Activated CD8-positive, alpha-beta T cell treated with anti-CD3 and anti-CD28 coated beads for 36 hours (primary cell): Measurements from ENCODE around the gene TNFSF18. TPM values are rescaled to one million over a fixed set of nuclear protein-coding genes. Genes with fewer than 3 reads are reported as not detected.

Experiments
- ATAC-seq: fragments of 200-7000 bp; cut with Tn5 transposase; one replicate; pipeline ENCODE4 v1.10.0; 2021; ENCODE audit warnings: mild to moderate bottlenecking, moderate library complexity
- CTCF ChIA-PET: fragments of 350-600 bp; sonication (Branson Sonifier 250); formaldehyde crosslinking; loops from one replicate; lab custom pipeline; 2021; ENCODE audit warnings: antibody characterized with exemption; lab: Charles Lee
- POLR2A ChIA-PET: fragments of 350-600 bp; sonication (Branson Sonifier 250); formaldehyde crosslinking; loops from one replicate; lab custom pipeline; 2021; ENCODE audit warnings: antibody characterized with exemption; lab: Charles Lee
- DNase-seq: peaks from one replicate; pipeline ENCODE4 v3.0.0-alpha.2; 2020
- H3K27ac Mint-ChIP-seq: one replicate; pipeline ENCODE4 v1.8.0; 2021; ENCODE audit warnings: mild to moderate bottlenecking, mixed read lengths
- H3K27me3 Mint-ChIP-seq: one replicate; pipeline ENCODE4 v1.8.0; 2021; ENCODE audit warnings: mixed read lengths
- H3K36me3 Mint-ChIP-seq: one replicate; pipeline ENCODE4 v1.8.0; 2021; ENCODE audit warnings: low read depth, mixed read lengths
- H3K4me1 Mint-ChIP-seq: one replicate; pipeline ENCODE4 v1.8.0; 2021; ENCODE audit warnings: low read depth, mixed read lengths
- H3K4me3 Mint-ChIP-seq: one replicate; pipeline ENCODE4 v1.8.0; 2021; ENCODE audit warnings: mild to moderate bottlenecking, moderate library complexity, mixed read lengths
- H3K9me3 Mint-ChIP-seq: one replicate; pipeline ENCODE4 v1.8.0; 2021; ENCODE audit warnings: mixed read lengths
- intact Hi-C: fragments of 100-400 bp; cut with micrococcal nuclease; formaldehyde crosslinking; loops from one replicate; pipeline ENCODE4 v1.10.0; 2022
- total RNA-seq, 2 experiments: library from RNA; stranded (reverse); gene quantifications; one replicate each; pipeline ENCODE4 v1.2.3, GENCODE V29; 2021
- TF ChIP-seq, protein P1 (sequence below): fragments of 200-600 bp; IDR thresholded peaks from one replicate; pipeline ENCODE4 v1.8.0; 2022; ENCODE audit warnings: antibody characterized with exemption, mild to moderate bottlenecking

Gene TNFSF18
- total RNA-seq, 2 experiments from 2014 or later, result not detected

DNA sequence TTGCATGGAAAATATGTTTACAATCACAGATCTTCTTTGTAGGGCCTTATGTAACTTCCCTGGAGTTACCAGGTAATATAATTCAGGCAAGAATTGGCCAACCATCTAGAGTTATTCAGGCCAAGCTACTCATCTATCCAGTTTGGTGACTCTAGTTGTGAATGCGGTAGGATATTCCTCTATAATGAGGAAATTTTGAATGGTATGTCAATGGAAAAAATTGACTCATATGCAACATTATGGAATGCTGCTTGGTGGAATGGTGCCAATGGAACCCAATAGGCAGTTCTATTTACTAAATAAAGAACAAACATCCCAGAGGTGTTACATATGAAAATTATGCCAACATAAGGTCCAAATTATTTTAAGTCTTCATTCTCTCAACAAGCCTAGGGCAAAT lies 5.6 kb upstream of the TNFSF18 start:
- ATAC-seq (no peak), DNase-seq (no peak)
- H3K27ac Mint-ChIP-seq, result no peak overlapping the region
- intact Hi-C loops, result no loop called here
- TF ChIP-seq, protein P1, sequence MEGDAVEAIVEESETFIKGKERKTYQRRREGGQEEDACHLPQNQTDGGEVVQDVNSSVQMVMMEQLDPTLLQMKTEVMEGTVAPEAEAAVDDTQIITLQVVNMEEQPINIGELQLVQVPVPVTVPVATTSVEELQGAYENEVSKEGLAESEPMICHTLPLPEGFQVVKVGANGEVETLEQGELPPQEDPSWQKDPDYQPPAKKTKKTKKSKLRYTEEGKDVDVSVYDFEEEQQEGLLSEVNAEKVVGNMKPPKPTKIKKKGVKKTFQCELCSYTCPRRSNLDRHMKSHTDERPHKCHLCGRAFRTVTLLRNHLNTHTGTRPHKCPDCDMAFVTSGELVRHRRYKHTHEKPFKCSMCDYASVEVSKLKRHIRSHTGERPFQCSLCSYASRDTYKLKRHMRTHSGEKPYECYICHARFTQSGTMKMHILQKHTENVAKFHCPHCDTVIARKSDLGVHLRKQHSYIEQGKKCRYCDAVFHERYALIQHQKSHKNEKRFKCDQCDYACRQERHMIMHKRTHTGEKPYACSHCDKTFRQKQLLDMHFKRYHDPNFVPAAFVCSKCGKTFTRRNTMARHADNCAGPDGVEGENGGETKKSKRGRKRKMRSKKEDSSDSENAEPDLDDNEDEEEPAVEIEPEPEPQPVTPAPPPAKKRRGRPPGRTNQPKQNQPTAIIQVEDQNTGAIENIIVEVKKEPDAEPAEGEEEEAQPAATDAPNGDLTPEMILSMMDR, result no peak
- H3K36me3 Mint-ChIP-seq, result no peaks in the 10 kb centered on the region
- H3K4me3 Mint-ChIP-seq, result no peak overlapping the region
- no peaks in the 10 kb centered on the region for H3K9me3 Mint-ChIP-seq
- ChIA-PET POLR2A (no interaction called here), CTCF (no interaction called here)
- no peaks in the 10 kb centered on the region for H3K27me3 Mint-ChIP-seq
- peaks cover 2% of the 10 kb centered on the region for H3K4me1 Mint-ChIP-seq

DNA sequence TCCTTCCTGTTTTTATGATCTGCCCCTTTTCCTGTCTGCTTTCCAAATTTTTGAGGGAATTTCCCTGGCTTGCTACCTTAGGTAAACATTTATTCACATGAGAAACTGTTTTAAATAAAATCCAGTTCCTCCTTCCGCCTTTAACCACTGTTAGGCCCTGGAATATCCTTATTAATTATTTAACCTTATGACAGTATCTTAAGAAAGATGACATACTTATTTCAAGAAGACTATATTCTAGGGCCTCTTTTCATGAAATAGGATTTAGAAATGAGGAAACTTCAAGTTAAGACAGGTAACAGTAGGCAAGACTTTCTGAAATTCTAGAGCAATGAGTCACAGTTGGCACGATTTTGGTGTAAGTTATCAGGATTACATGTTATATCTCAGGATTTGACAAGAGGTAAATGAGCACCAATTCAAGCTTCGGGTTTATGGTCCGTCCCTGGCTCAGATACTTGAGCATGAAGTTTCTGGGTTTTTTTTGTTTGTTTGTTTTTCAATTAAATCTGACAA lies 2.0 kb upstream of the TNFSF18 start:
- no peak for ATAC-seq
- CTCF ChIA-PET, result no interaction called here
- H3K36me3 Mint-ChIP-seq, result no peaks in the 10 kb centered on the region

DNA sequence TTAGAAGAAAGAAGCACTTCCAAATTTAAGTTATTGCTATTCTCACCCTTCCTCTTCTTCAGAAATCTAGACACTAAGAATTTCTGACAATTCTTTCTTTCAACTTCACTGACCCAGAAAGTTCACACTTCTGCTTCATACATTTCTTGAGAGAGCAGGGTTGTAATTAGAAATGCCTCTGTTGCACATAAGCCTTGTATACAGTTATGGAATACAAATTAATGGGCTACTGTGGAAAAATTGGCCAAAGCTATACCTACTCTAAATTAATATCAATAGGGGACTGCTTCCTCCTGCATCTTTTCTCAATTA lies 1.5 kb downstream of the TNFSF18 start:
- H3K36me3 Mint-ChIP-seq, result no peaks in the 10 kb centered on the region
- H3K9me3 Mint-ChIP-seq, result no peaks in the 10 kb centered on the region
- ATAC-seq (no peak), DNase-seq (no peak)
- H3K27ac Mint-ChIP-seq, result no peak overlapping the region
- TF ChIP-seq, protein P1, result no peak
- no peaks in the 10 kb centered on the region for H3K27me3 Mint-ChIP-seq
- ChIA-PET POLR2A (no interaction called here), CTCF (interaction anchor here (1.5 kb wide), 1 partner anchor 304 kb away, joined by 3 read pairs; no protein-coding TSS in a partner anchor)
- intact Hi-C loops, result no loop called here
- H3K4me3 Mint-ChIP-seq, result no peak overlapping the region
- peaks cover 6% of the 10 kb centered on the region for H3K4me1 Mint-ChIP-seq

More for the DNA sequence above, 2.0 kb upstream of the TNFSF18 start:
- DNase-seq, result no peak
- peaks cover 6% of the 10 kb centered on the region for H3K4me1 Mint-ChIP-seq
- no peaks in the 10 kb centered on the region for H3K9me3 Mint-ChIP-seq
- intact Hi-C loops, result no loop called here
- no peaks in the 10 kb centered on the region for H3K27me3 Mint-ChIP-seq
- TF ChIP-seq, protein P1, result no peak
- no peak overlapping the region for H3K27ac Mint-ChIP-seq
- POLR2A ChIA-PET, result no interaction called here
- no peak overlapping the region for H3K4me3 Mint-ChIP-seq

DNA sequence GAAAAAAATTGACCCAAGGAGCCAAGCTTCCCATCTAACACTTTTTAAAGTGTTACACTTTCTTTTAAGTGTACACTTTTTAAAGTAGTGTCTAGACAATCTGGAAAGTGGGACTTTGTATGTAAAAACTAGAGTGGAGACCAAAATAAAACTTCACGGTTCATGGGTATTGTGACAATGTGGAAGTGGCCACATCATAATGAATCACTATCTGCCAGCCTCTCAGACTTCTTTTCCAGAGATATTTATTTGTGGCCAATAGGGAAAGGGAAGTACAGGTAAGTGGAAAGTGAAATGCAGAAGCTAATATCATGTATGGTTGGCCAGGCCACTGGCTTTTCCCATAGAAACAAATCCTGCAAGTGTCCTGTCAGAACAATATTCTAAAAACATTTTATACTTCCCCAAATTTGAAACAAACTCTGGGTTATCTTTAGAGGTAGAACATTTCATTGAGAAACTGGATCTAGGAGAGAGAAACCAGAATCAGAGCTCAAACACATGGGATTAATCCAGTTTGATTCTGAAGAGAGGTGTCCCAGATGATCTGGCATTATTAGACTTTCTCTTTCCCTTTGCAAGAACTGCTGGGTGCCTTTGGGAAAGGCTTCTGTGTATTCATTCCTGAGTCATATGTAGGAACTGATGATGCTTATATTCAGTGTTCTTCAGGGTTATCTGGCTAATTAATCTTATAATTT lies 2.0 kb downstream of the TNFSF18 start:
- H3K27me3 Mint-ChIP-seq, result no peaks in the 10 kb centered on the region
- DNase-seq, result no peak
- ATAC-seq, result no peak
- ChIA-PET POLR2A (no interaction called here), CTCF (interaction anchor here (1.0 to 1.5 kb wide), 2 partner anchors 9 to 304 kb away, joined by 3 read pairs; no protein-coding TSS in a partner anchor)
- no peak overlapping the region for H3K4me3 Mint-ChIP-seq
- H3K9me3 Mint-ChIP-seq, result no peaks in the 10 kb centered on the region
- TF ChIP-seq, protein P1, result no peak
- intact Hi-C loops, result no loop called here
- H3K27ac Mint-ChIP-seq, result no peak overlapping the region
- no peaks in the 10 kb centered on the region for H3K36me3 Mint-ChIP-seq
- H3K4me1 Mint-ChIP-seq, result peaks cover 6% of the 10 kb centered on the region

DNA sequence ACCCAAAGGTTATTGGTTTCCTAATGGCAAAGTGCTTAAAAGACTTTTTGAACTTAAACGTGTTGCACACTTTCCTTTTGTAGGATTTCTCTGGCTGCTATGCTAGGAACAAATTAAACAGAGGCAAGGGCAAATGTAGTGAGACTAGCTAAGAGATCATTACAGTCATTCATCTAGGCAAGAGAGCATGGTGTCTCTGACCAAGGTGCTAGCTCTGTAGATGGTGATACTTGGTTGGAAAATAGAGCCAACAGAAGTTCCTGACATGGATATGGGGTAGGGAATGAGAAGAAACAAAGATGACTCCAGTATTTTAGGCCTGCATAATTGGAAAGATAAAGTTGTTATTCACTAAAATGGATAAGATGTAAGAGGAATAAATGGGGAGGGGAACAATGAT lies 6.1 kb downstream of the TNFSF18 start:
- no peak overlapping the region for H3K4me3 Mint-ChIP-seq
- TF ChIP-seq, protein P1, result no peak
- H3K36me3 Mint-ChIP-seq, result no peaks in the 10 kb centered on the region
- peaks cover 6% of the 10 kb centered on the region for H3K4me1 Mint-ChIP-seq
- H3K27me3 Mint-ChIP-seq, result no peaks in the 10 kb centered on the region
- CTCF ChIA-PET, result interaction anchor here (0.8 to 1.5 kb wide), 2 partner anchors 300 to 317 kb away, joined by 4 read pairs; no protein-coding TSS in a partner anchor
- no peak overlapping the region for H3K27ac Mint-ChIP-seq
- POLR2A ChIA-PET, result no interaction called here
- DNase-seq (no peak), ATAC-seq (no peak)
- intact Hi-C loops, result no loop called here
- H3K9me3 Mint-ChIP-seq, result no peaks in the 10 kb centered on the region
